ENCODE data around the gene CERS2.

GRCh38 chr1:150974580-150975478 lies at the start of gene CERS2:
- TF ChIP-seq CTCF (IDR thresholded peaks at IDR 0.05 in 8 of 11, conservative IDR thresholded peaks at IDR 0.05 in 3 of 11) (peak in 1 of 11 experiments; percentile 5), POLR2AphosphoS5 (IDR thresholded peaks at IDR 0.05) (peak in 2 of 3 donors; percentile 68 to 69)

Measured in spleen (tissue), 7 donors.